GM18909 (cell line): ENCODE results near the gene DVL1.

Source experiments
- ATAC-seq: cut with Tn5 transposase; IDR thresholded peaks from one replicate; pipeline ENCODE4 v1.9.1; 2021; ENCODE audit warnings: mild to moderate bottlenecking; ENCODE audit not compliant: unreplicated experiment, poor library complexity

DVL1 gene

DNA sequence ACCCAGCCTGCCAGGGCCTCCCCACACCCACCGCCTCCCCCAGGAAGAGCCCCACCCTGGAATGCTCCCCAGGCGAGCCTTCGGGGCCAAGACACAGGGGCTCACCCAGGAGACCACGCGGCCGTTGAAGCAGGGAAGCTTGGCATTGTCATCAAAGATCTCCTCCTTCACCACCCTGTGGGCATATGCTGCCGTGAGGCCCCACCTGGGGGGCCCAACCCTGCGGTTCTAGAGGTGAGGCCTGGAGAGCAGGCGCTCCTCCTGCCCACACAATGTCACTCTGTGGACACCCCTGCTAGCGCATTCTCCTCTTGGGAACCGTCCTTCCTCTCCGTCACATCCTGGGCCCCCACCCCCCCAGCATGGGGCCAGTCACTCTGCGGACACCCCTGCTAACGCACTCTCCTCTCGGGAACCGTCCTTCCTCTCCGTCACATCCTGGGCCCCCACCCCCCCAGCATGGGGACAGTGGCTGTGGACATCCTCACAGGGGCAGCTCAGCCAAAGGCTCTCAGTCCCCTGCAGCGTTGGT lies 6.6 kb downstream of the DVL1 start:
- ATAC-seq: no peak

DNA sequence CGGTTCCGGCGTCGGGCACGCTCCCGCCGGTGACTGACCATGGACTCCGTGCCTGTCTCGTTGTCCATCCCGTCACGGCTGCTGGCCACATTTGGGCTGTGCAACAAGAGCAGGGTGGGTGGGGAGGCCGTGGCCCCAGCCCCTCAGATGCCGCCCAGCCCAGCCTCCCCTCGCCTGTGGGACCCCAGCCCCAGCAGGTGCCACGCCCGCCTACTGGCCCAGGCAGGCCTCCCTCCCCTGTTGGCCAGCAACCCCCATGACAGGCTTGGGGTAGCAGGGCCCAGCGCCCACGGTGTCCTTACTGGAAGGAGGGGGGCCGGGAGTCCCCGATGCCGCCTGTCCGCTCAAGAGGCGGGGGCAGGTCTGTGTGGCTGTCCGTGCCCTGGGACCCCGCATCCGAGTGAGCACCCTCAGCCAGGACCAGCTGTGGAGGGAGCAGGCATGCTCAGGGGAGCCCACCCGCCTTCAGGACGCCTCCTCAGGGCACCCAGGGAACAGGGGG lies 7.1 kb downstream of the DVL1 start:
- no peak for ATAC-seq

DNA sequence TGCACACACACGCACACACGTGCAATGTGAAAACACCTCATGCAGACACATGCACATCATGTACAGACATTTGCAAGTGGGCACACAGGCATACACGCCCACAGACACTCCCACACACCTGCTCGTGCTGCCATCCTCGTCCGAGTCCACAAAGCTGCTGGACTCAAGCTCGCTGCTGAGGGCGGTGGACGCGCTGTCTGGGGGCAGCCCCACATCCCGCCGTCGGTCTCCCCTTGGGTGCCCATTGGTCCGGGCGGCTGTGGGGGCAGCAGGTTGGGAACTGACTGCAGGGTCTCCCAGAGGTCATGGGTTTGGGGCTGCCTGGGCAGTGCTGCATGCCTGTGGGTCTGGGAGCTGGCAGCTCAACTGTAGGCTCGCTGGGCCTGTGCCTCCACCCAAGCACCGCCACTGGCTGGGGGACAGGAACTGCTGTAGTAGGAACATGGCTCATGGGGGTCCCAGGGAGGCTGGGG lies 7.6 kb downstream of the DVL1 start:
- no peak for ATAC-seq

DNA sequence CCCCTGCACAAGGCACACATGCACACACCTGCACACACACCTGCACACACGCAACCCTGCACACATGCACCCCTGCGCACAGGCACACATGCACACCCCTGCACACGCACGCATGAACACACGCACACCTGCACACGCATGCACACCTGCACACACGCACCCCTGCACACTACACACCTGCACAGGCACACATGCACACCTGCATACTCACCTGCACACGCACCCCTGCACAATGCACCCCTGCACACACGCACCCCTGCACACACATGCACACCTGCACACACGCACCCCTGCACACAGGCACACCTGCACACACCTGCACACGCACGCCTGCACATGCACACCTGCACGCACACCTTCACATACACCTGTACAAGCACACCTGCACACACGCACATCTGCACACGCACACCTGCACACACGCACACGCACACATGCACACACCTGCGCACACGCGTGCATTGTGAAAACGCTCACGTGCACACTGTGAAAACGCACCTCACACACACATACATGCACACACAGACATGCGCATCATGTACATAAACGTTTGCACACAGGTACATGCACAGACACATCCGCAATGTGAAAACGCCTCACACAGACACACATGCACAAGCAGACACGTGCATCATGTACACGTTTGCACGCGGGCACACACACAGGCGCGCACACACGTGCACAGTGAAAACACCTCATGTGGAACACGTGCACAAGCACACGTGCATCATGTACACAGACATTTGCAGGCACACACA lies 8.2 kb downstream of the DVL1 start:
- ATAC-seq: no peak

DNA sequence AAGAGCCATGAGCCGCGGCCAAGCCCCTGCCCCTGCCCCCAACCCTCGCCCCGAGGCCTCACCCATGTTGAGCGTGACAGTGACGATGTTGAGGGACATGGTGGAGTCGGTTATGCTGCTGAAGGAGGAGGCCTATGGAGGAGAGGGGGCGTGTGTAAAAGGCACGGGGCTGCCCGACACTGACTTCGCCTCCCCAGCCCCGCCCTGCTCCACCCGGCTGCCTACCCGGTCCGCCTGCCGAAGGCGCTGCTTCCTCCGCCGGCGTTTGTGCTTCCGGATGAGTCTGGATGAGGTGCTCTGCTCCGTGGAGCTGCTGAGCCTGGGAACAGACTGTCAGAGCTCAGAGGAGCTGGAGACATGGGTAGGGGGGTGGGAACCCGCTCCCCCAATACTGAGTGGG lies 9.0 kb downstream of the DVL1 start:
- ATAC-seq: no peak

DNA sequence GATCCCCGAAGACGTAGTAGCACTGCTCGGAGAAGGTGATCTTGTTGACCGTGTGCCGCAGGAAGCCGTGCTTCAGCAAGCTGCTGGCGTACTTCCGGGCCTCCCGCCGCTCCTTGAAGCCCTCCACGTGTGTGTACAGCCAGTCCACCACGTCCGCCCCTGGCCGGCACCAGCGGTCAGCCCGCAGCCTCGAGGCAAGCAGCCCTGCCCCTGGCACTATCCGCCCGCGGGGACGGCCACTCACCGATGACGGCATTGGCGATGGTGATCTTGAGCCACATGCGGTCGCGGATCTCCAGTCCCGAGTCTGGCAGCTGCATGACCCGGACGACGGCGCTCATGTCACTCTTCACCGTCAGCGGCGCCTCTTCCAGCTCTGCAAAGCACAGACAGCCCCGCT lies 10.9 kb downstream of the DVL1 start:
- no peak for ATAC-seq

DNA sequence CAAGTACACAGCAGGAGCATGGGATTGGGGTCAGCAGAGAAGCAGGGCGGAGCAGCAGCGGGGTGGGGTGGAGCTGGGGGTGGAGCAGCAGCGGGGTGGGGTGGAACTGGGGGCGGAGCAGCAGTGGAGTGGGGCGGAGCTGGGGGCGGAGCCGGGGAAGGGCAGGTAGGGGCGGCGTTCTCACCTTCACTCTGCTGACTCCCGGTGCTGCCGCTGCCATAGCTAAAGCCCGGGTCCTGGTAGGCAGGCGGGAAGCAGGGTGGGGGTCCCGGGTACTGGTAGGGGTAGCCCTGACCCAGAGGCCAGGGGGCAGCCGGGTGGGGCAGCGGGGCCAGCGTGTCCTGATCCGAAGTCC lies 11.4 kb downstream of the DVL1 start:
- ATAC-seq: no peak

DNA sequence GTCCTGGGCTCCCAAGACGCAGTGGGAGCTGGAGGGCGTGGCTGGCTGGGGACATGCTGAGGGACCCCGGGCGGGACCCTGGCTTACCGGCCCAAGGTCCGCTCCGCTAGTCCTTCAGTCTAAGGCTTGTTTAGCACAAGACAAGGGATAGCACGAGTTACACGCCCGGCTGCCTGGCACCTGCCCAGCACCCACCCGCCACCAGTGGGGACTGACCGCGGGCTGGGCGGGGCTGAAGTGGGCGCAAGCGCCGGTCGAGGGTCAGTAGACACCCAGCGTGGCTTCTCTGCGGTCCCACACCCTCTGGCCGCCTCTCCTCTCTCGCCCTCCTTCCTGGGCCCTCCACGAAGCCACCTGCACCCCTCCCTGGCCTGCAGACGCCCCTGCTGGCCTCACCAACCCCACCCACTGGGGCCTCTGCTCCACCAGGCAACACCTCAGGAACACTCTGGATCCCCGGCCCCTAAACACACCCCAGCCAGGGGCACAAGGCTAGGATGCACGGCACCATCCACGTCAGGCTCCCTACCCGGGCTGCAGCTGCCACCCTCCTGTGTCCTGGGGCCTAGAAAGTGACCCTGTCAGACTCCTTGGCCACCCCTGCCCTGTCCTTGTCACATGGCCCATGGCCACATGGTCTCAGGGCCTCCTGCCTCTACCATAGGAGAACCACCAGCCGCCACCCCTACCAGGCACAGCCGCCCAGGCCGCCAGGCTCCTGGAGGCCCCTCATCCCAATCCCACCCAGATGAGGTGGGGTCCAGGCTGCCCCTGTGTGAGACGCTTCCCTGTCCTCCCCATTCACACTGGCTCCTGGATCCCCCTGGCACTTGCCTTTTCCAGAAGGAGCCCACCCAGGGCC lies 12.1 kb downstream of the DVL1 start:
- no peak for ATAC-seq

DNA sequence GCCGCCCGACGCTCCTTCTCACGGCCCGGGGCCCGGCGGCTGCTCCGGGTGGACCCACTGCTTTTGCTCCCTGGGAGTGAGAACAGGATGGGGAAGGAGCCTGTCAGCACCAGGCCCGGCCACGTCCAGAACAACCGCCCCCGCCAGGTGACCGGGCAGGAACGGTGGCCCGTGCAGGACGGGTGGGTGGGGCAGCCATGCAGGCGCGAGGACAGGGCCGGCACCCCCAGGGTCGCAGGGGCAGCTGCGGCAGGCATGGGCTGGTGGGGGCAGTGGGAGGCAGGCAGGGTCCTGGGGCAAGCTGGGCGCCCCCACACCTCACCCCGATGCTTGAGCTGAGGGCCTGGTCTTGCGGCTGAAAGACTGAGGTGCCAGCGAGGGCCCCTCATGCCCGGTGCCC lies 12.8 kb downstream of the DVL1 start:
- no peak for ATAC-seq

DNA sequence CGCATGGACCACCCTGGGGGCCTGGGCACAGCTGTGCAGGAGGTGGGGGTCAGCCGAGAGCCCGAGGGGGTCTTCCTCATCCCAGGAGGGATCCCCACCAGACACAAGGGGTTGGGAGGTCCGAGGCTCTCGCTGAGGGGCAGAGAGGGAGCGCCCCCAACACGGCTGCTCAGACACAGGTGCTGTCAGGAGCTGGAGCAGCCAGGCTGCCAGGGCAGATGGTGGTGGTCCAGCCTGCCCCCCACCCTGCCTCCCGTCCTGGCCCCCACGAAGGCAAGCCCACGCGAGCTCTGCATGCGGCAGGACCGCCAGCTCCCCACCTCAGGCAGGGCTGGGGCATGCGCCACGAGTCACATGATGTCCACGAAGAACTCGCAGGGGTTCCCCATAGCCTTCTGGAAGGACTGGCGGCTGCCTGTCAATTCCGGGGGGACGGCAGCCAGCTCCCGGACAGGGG lies 13.4 kb downstream of the DVL1 start:
- ATAC-seq: no peak

DNA sequence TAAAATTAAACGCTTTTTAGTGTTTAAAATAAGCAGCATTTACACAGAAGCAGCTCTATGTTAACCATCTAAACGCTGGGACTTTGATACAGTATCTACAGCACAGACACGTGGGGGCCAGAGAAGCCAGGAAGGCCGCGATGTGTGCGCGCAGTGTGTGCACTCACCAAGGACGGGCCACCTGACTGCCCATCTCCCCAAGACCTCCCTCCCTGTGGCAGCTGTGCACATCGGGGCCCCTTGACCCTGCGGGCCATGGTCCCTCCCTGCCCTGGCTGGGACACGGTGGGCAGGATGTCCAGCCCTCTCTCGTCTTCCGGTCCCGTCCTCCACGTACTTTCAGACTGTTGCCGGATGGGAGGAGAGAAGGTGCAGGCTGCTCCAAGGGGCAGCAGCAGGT lies 13.9 kb downstream of the DVL1 start:
- ATAC-seq: no peak

DNA sequence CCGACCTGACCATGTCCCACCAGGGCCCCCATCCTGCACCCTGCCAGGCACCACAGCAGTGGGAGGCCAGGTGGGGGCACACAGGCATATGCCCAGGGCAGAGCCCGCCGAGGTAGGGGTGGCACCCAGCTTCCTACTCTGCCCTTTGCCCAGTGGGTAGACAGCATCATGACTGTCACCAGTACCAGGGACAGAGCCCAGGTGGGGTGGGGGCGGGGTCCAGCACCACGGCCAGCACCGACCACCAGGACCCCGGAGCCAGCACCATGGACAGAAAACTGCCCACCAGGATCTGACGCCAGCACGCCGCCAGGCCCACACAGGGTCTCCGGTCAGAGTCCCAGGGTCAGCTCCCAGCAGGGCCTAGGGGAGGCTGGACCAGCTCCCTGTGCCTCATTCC lies 14.4 kb downstream of the DVL1 start:
- ATAC-seq: no peak

DNA sequence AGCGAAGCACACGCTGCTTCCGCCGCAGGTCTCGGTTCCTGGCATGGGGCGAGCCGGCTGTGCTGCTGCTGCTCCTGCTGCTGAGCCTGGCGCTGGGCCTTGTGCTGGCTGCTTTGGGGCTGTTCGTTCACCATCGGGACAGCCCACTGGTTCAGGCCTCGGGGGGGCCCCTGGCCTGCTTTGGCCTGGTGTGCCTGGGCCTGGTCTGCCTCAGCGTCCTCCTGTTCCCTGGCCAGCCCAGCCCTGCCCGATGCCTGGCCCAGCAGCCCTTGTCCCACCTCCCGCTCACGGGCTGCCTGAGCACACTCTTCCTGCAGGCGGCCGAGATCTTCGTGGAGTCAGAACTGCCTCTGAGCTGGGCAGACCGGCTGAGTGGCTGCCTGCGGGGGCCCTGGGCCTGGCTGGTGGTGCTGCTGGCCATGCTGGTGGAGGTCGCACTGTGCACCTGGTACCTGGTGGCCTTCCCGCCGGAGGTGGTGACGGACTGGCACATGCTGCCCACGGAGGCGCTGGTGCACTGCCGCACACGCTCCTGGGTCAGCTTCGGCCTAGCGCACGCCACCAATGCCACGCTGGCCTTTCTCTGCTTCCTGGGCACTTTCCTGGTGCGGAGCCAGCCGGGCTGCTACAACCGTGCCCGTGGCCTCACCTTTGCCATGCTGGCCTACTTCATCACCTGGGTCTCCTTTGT lies 15.5 kb downstream of the DVL1 start:
- no peak for ATAC-seq

DNA sequence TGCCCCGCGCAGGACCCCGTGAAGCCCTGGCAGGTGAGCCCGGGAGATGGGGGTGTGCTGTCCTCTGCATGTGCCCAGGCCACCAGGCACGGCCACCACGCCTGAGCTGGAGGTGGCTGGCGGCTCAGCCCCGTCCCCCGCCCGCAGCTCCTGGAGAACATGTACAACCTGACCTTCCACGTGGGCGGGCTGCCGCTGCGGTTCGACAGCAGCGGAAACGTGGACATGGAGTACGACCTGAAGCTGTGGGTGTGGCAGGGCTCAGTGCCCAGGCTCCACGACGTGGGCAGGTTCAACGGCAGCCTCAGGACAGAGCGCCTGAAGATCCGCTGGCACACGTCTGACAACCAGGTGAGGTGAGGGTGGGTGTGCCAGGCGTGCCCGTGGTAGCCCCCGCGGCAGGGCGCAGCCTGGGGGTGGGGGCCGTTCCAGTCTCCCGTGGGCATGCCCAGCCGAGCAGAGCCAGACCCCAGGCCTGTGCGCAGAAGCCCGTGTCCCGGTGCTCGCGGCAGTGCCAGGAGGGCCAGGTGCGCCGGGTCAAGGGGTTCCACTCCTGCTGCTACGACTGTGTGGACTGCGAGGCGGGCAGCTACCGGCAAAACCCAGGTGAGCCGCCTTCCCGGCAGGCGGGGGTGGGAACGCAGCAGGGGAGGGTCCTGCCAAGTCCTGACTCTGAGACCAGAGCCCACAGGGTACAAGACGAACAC lies 16.3 kb downstream of the DVL1 start:
- ATAC-seq: no peak

DNA sequence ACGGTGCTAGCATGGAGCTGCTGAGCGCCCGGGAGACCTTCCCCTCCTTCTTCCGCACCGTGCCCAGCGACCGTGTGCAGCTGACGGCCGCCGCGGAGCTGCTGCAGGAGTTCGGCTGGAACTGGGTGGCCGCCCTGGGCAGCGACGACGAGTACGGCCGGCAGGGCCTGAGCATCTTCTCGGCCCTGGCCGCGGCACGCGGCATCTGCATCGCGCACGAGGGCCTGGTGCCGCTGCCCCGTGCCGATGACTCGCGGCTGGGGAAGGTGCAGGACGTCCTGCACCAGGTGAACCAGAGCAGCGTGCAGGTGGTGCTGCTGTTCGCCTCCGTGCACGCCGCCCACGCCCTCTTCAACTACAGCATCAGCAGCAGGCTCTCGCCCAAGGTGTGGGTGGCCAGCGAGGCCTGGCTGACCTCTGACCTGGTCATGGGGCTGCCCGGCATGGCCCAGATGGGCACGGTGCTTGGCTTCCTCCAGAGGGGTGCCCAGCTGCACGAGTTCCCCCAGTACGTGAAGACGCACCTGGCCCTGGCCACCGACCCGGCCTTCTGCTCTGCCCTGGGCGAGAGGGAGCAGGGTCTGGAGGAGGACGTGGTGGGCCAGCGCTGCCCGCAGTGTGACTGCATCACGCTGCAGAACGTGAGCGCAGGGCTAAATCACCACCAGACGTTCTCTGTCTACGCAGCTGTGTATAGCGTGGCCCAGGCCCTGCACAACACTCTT lies 17.0 kb downstream of the DVL1 start:
- ATAC-seq: no peak

DNA sequence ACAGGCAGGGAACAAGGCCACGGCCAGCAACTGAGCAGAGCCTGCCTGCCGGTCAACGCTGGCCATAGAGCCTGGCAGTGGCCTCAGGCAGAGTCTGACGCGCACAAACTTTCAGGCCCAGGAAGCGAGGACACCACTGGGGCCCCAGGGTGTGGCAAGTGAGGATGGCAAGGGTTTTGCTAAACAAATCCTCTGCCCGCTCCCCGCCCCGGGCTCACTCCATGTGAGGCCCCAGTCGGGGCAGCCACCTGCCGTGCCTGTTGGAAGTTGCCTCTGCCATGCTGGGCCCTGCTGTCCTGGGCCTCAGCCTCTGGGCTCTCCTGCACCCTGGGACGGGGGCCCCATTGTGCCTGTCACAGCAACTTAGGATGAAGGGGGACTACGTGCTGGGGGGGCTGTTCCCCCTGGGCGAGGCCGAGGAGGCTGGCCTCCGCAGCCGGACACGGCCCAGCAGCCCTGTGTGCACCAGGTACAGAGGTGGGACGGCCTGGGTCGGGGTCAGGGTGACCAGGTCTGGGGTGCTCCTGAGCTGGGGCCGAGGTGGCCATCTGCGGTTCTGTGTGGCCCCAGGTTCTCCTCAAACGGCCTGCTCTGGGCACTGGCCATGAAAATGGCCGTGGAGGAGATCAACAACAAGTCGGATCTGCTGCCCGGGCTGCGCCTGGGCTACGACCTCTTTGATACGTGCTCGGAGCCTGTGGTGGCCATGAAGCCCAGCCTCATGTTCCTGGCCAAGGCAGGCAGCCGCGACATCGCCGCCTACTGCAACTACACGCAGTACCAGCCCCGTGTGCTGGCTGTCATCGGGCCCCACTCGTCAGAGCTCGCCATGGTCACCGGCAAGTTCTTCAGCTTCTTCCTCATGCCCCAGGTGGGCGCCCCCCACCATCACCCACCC lies 17.9 kb downstream of the DVL1 start, which contains the start of gene TAS1R3:
Gene TAS1R3, plus strand, starts transcription at position 213 of the 898 bp plus-strand sequence. Its CDS starts 66 bp downstream, at position 279.
- no peak for ATAC-seq

DNA sequence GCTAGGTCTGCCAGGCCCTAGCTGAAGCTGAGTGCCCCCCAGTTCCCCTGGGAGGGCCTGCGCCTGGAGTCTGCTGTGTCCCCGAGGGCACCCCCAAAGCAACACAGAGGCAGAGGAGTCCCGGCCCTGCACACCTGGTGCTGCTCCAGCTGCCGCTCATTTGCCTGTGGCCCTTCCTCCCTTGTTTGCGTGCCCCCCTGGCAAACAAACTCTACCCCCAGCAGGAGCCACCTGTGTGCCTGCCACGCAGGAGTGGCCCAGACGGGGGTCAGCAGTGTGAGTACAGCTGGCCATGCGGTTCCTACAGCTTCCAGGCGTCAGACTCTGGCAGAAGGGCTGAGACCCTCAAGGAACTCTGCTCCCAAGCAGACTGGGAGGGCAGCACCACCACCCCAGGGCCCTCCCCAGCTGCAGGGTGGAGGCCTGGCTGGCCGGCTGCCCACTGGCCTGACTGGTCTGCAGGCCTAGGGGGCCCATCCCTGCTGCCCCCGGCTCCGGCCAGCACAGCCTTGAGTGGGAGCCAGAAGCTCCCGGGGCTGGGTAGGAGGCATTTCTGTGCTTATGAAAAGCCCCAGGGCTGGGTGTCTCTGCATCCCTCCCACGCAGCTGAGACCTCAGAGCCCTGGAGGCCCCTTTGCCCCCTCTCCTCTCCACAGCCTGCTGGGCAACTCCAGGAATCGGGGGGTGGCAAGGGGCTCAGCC lies 18.7 kb downstream of the DVL1 start:
- ATAC-seq: no peak
